SHP77 (cell line): ENCODE results near the gene RPS21.
"Not testable (repeated sequence)": the region's sequence is repeated elsewhere in the genome, so short reads cannot be mapped to it uniquely, and the experiment has no call there.

ENCODE experiments used
- DNase-seq, 2 experiments: peaks; one replicate each; lab custom pipeline; 2025; lab: John Stamatoyannopoulos, UW

The RPS21 gene

GRCh38 chr20:62365814-62366369, 21.0 kb upstream of the RPS21 start:
- peak in 1 of 2 experiments; percentile 46 for DNase-seq

GRCh38 chr20:62366370-62367135, 20.4 kb upstream of the RPS21 start:
- DNase-seq, result peak; percentile 42 to 71

GRCh38 chr20:62367136-62367632, 19.7 kb upstream of the RPS21 start, which contains the start of gene LAMA5:
LAMA5 (minus strand) TSS chr20:62367312; CDS start chr20:62367245, 67 bp downstream.
- DNase-seq, result peak; percentile 54 to 69

- DNase-seq, result peak; percentile 79 to 91
These were observed 19.1 kb upstream of the RPS21 start for GRCh38 chr20:62367633-62368391.

- DNase-seq, result peak; percentile 73 to 75
These were observed 18.4 kb upstream of the RPS21 start for GRCh38 chr20:62368392-62368975.

GRCh38 chr20:62368976-62369814, 17.7 kb upstream of the RPS21 start:
- peak; percentile 87 to 91 for DNase-seq

- DNase-seq, result no peak
These were observed 17.1 kb upstream of the RPS21 start for GRCh38 chr20:62369815-62370114.

- peak in 1 of 2 experiments; percentile 61 for DNase-seq
These were observed 16.6 kb upstream of the RPS21 start for GRCh38 chr20:62370115-62370806.

- no peak for DNase-seq
These were observed 15.9 kb upstream of the RPS21 start for GRCh38 chr20:62370807-62371587.

GRCh38 chr20:62371588-62372041, 15.3 kb upstream of the RPS21 start:
- no peak for DNase-seq

- no peak for DNase-seq
These were observed 14.6 kb upstream of the RPS21 start for GRCh38 chr20:62372042-62372993.

- not testable (repeated sequence) for DNase-seq
These were observed 13.2 kb upstream of the RPS21 start for GRCh38 chr20:62373631-62374179.

- peak; percentile 50 to 73 for DNase-seq
These were observed 12.4 kb upstream of the RPS21 start for GRCh38 chr20:62374331-62375152.

- peak; percentile 78 to 93 for DNase-seq
These were observed 10.5 kb upstream of the RPS21 start for GRCh38 chr20:62376112-62377063.

- DNase-seq, result no peak
These were observed 9.8 kb upstream of the RPS21 start for GRCh38 chr20:62377064-62377461.

- no peak for DNase-seq
These were observed 9.2 kb upstream of the RPS21 start for GRCh38 chr20:62377615-62378178.
